IPS-NIHi11 (cell line): ENCODE data around the gene EIF1.

ENCODE experiments used
- DNase-seq: peaks from one replicate; pipeline ENCODE4 v3.0.0; 2012; ENCODE audit warnings: mixed read lengths, low spot score

Gene EIF1

DNA sequence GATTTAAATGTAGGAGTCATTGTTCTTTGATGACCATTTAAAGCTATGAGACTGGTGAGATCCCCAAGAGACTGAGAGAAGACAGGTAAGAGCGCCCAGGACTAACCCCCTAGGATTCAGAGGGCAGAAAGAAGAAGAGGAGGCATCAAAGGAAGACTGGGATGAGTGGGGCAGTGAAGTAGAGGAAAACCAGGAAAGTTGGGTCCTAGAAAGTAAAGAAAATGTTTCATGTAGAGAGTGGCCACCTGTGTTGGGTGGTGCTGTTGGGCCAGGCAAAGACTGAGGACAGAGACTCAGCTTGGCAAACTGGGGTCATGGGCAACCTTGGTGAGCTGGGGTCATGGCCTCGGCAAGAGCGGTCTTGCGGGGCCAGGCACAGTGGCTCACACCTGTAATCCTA, 47.1 kb downstream of the EIF1 start:
- DNase-seq, result no peak

DNA sequence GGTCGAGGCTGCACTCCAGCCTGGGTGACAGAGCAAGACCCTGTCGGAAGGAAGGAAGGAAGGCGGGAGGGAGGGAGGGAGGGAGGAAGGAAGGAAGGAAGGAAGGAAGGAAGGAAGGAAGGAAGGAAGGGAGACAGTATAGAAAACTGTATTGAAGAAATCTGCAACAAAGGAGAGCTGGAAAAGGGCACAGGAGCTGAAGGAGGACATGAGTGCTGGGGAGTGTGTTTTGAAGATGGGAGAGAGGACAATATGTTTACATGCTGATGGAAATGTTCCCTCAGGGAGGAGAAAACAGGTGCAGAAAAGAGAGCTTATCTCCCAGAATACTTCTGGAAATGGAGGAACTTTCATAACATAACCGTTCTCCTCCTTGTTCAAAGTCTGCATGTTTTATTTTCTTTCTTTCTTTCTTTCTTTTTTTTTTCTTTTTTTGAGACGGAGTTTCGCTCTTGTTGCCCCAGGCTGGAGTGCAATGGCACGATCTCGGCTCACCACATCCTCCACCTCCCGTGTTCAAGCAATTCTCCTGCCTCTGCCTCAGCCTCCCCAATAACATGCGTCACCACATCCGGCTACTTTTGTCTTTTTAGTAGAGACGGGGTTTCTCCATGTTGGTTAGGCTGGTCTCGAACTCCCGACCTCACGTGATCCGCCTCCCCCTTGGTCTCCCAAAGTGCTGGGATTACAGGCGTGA, 48.4 kb downstream of the EIF1 start:
- DNase-seq, result no peak

DNA sequence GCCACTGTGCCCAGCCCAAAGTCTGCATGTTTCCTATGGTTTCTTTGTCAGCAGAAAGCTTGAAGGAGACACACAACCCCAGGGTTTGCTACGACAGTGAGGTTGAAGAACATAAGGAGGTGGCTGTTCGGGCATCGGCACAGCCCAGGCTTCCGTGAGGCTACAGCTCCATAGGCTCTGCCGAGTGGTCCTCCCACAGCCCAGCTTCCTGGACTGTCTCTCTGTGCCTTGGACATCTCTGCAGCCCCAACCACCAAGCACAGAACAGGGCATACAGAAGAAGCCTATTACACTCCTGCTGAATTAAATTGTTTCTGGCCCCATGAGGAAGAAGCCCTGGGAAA, 49.0 kb downstream of the EIF1 start:
- DNase-seq, result no peak

DNA sequence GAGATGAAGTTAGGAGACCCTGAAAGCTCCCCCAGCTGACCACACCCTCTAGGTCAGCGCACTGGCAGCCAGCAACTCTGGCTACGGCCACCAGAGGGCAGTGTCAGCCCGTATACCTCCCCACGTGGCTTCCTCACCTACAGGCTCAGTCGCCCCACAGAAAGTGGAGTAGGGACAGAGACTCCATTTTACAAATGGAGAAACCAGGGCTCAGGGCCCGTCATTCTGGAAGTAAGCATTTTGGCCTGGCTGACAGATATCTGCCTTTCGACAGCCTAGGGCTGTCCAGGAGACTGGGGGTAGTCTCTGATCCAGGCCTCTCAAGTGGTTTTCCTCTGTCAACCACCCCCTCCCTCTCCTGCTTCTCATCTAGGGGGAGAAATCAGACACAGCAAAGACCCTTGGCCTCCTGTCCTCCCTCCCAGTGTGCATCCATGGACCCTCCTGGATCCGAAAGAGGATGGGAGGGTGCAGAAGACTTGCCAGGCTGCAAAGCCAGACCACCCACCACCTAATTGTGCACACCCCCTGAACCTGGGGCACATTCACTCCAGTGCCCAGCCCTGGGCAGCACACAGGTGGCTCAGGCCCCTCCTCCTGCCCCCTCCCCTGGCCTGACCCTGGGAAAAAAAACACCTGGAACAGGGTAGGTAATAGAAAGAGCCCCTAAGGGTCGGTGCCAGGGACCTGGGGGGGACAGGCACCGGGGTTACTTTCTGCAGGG, 49.6 kb downstream of the EIF1 start:
- DNase-seq, result peak; percentile 90

DNA sequence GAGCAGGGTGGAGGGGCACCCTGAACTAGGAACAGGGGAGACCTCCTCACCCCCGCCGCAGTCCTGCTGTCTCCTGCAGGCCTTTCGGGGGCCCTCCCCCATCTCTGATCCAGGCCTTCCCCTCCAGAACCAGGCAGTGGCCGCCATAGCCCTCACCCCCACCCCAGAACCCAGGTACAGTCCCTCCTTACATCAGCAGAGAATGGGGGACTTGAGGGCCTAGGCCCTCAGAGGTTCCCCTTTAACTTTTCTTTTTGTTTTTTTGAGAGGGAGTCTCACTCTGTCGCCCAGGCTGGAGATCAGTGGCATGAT, 50.1 kb downstream of the EIF1 start:
- DNase-seq, result no peak

DNA sequence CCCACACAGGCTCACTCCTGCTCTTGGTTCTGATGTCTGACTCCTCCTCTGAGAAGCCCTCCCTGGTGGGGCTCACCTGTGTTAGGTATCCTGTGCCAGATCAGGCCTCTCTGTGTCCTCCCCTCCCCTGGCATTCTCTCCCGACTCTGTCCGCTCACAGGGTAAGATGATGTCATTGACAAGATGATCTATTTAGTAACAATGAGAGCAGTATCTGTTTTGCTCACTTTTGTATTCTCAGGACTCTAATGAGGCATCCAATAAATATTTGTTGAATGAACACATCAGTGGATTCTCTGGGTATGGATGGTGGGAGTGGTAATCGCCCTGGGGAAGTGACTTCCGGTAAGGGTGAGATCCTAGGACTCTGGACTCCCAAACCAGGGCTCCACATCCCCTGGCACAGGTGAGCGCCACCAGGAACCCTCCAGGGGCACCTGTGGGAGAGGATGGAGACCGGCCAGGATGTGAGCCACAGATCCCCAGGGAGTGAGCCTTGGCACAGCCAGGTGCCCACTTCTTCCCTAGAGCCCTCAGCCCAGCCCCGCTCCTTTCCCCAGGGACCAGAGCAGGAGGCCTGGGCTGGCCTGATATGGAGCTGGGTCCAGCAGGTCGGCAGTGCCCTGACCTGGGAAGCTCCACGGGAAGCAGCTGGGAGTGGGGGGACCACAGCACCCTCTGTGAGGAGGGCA, 51.1 kb downstream of the EIF1 start:
- DNase-seq, result no peak

DNA sequence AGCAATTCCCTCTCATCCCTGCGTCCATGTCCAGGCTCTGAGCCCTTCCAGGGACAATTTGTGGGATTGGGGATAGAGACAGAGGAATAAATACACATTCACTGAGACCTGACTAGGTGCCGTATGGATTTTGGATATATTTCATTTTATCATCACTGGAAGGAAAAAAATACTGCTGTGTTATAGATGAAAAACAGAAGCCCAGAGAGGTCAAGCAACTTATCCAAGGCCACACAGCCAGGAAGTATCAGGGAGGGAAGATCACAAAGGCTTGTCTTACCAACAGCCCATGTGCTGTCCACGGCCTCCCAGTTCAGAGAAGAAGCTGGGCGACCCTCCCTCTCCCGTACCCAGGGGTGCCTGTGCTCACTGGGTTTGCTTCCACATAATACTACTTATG, 51.8 kb downstream of the EIF1 start:
- DNase-seq, result no peak

DNA sequence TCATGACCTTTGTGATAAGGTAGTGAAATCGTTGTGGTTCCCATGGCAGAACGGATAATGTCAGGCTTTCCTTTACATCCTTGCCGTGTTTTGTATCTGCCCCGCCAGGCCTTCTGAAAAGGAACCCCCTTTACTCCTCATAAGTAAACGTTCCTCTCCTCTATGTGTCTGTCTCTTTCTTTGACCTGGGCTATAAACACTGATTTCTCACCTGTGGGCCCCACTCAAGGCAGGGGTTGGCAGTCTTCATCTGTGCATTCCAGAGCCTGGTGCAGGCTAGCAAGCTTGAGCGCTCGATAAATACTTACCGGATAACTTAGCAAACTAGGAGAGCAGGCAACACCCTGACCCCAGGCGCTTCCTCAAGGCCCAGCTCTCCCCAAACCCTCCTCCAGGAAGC, 53.0 kb downstream of the EIF1 start:
- no peak for DNase-seq
